HL-60/S4 treated with retinoic acid at 250 ng/mL for 4 days and 3 days (cell line): ENCODE results near the gene ELL2.

Experiments
- in situ Hi-C: fragments of 300-500 bp; cut with MboI; formaldehyde crosslinking; loops from 2 replicates; pipeline ENCODE4 v1.7.0; 2022; ENCODE audit warnings: low sequenced_read_pairs

The ELL2 gene

DNA sequence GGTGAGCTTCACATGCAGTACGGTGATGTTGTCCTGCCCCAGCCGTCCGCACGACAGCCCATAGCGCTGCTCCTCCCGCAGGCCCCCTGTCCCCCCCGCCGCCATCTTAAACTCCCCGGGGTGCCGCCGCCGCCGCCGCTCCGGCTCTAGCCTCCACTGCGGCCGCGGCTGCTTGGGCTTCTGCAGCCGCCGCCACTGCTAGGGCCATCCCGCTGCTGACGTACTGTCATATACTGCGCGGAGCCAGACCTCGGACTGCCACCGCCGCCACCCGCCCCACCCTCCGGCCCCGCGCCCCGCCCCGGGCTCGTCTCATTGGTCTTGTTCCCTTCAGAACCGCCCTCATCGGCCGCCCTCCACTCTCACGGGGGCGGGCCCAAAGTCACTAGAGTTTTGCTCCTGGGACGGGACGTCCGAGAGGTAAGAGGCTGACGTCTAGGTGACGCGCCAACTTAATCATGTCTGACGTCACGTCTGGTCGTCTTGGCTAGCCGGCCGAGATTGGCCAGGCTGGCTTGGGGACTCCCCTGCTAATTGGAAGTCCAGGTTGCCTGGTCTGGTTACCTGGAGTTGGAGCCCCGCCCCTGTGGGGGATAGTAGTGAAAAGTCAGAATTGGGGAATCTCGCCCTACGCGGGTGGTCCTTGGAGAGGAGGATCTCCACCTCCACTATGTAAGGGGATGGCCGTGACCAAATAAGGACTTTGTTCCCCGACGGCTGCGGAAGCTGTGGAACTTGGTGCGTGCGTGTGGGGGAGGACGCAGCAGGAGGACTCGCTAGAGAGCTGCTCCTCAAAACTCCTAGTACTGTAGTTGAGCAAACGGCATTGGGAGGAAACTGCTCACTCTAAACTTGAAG, at the start of gene ELL2:
TSS of gene ELL2 (minus strand) at position 235 of the 858 bp plus-strand sequence. CDS start at position 105, 130 bp downstream.
- in situ Hi-C loops, result no loop called here

DNA sequence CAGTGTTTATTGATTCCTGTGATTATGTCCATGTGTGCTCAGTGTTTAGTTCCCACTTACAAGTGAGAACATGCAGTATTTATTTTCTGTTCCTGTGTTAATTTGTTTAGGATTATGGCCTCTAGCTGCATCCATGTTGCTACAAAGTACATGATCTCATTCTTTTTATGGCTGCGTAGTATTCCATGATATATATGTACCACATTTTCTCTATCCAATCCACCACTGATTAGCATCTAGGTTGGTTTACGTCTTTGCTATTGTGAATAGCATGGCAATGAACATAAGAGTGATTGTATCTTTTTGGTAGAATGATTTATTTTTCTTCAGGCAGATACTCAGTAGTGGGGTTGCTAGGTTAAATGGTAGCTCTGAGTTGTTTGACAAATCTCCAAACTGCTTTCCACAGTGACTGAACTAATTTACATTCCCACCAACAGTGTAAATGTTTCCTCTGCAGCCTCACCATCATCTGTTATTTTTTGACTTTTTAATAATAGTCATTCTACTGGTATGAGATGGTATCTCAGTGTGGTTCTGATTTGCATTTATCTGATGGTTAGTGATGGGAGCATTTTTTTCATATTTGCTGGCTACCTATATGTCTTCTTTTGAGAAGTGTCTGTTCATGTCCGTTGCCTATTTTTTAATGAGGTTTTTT, 47.5 kb upstream of the ELL2 start:
- in situ Hi-C loops, result no loop called here

DNA sequence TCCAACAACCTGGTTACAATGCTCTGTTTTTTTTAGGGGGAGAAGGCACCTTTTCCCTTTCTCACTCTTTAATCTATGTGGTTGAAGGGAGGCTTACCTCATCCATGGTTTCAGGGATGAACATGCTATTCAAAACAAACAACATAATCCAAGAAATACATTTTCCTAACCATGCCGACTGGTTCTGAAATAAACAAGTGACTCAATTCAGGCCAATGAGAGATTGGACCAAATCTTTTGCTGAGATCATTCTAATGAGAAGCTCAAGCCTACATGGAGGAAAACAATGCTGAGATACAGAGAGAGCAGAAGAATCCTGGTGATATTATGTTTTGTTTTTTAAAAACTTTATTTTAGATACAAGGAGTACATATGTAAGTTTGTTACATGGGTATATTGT, 46.8 kb upstream of the ELL2 start:
- in situ Hi-C loops, result no loop called here

DNA sequence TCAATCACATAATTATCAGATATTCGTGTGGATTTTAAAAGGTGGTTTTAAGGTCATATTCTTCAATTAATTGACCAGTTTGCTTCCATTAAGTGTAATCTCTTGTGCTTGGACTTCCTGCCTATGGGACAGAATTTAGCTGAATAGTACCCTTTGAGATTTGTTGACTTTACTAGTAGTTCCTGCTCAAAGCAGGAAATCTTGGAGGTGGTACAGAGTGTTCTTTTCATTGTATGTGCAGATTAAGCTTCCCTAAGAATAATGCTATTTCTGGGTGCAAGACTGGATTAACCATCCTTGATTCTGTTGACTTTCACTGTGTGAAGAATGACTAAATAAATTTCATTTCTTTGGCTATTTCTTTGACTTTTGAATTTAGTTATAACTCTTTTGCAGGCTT, 45.4 kb upstream of the ELL2 start:
- in situ Hi-C loops, result no loop called here

DNA sequence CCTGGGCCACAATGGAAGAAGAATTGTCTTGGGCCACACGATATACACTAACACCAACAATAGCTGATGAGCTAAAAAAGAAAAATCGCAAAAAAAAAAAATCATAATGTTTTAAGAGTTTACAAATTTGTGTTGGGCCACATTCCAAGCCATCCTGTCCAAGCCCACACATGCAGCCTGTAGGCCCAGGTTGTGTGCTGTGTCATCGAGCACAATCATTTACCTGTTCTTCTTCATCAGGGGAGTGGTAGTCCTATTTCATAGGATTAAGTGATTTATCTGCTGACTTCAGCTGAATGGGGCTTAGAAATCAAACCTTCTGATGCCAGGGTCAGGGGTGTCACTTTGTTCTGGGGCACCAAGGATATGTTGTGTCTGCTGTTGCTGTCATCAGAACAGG, 44.6 kb upstream of the ELL2 start:
- in situ Hi-C loops, result no loop called here

DNA sequence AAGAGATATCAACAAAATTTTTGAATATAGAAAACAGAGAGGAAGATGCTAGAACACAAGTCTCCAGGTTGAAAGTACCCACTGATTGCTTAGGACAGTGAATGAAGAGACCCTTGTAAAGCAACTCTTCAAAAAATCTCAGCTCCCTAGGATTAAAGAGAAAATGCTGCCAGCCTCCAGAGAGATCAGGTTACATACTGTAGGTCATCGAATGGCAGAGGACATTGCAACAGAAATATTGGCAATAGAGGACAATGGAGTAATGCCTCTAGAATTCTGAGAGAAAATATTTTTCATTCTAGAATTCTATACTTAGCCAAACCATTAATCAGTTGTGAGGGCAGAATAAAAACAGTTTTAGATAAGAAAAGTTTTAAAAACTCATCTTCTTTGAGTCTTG, 43.1 kb upstream of the ELL2 start:
- in situ Hi-C loops, result no loop called here

DNA sequence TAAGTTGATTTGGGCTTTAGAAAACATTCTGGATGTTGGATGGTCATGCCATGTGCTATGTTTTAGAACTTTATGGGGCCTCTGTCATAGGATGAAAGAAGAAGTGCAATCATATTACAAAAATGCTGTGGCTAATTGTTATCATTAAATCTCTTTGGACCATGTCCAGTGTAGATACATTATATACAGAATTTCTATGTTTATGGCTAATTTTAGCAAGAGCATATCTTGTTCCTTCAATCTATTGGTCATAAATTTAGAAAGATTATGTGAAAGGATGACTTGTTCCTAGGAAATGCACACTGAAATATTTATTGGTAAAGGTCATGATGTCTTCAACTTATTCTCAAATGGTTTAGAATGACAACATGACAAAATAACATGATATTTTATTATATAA, 42.4 kb upstream of the ELL2 start:
- in situ Hi-C loops, result no loop called here

DNA sequence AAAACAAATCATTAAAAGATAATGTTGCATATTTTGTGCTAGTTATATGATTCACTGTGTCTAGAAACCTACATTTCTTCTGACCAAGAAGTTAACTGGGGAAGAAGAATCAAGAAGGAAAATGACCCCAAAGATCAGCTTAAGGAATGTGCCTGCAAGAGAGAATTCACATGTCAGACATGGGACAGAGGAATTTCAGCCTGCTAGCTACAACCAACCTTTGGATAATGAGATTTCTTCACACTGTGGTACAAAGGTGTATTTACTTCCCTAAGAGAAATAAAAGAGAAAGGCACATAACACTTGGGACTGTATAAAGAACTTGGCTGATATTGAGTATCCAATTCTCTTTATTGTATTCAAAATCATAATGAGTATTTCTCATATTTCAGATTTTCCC, 39.6 kb upstream of the ELL2 start:
- in situ Hi-C loops, result no loop called here

DNA sequence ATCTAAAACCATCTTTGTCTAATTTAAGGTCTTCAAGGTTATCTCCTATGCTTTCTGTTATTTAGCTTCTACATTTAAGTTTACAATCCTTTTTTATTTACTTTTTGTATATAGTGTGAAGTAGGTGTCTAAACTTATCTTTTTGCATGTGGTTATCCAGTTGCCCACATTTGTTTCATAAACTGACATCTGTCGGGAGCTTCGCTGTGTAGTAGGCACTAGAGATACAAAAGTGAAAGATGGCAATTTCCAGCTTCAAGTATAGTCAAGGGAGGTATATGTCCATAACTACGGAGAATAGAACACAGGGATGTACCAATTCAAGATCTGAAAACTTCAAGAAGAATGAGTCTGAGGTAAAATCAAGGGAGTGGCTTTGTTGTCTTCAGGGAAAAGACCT, 38.7 kb upstream of the ELL2 start:
- in situ Hi-C loops, result no loop called here

DNA sequence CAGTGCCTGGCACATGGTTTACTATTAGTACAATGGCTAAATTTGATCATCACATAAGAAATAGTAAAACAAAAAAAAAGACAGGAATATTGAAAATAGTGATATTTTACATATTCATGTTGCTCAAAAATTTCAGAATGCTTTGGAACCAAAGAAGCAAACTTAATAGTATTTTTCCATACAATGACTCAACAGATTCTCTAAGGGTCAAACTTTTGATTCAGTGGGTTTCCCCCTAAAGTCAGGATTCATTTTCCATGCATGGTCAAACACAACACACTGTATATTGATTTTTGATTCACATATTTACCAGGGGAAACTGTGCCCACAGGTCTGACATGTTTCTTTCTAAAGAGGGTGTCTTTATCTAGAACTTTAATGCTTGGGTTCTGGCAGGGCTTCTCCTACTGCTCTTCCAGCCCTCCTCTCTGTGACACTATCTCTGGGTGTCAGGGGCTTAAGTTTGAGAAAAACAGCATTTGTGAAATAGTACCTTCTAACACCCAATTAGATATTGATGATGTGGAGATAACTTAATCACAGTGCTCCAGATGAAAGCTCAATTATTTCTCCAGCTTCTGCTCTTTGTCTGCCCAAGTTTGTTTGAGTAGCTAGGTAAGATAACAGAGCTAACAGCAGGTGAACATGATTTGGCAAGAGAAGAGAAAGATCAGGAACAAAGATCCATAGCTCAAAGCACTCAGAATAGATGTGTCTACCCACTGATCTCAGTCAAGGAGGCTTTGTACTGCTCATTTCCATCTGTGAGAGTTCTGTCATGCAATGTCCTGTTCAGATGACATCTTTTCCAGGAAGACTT, 35.5 kb upstream of the ELL2 start:
- in situ Hi-C loops, result no loop called here

DNA sequence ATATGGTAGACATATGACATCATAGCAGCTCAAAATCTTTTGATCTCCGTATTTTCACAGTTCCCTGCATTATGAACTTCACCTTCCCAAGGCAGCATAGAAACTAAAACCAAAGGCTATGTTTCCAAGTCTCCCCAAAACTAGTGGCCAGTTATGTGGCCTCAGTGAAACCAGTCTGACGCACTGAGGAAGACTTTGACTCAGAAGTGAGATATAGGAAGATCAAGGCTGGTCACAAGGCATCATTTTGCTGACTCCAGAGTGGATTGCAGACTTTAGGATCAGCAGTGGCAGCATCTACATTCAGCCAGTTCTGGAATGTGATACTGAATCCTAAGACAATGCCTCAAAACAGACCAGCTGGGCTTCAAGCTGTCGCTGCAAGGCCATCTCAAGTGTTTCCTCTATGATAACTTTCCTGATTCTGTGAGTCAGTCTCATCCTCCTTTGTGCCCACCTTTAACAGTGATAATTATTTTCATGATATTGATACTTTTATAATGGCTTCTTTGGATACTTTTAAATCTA, 34.4 kb upstream of the ELL2 start:
- in situ Hi-C loops, result no loop called here

DNA sequence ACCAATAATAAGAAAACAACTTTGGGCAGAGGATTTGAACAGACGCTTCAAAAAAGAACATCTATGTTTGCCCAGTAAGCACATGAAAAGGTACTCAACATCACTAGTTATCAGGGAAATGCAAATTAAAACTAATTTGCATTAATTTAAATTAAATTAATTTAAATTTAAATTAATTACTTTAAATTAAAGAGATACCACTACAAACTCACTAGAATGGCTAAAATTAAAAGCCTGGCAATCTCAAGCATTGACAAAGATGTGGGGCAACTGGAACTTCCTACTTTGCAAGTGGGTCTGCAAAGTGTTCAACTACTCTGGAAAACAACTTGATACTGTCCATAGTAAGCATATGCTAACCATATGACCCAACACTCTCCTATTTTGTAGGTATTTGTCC, 32.1 kb upstream of the ELL2 start:
- in situ Hi-C loops, result no loop called here

DNA sequence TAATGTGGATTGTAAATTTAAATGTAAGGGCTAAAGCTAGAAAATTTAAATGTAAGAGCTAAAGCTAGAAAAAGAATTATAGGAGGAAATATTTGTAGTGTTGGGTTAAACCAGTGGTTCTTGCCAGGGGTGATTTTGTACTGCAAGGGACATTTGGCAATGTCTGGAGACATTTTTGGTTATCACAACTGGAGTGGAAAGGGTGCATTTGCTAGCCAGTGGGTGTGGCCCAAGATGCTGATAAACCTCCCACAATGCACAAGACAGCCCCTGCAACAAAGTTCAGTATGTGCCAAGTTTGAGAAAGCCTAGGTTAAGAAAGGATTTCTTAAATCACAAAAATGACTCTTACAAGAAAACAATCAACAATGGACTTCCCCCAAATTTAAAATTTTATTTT, 31.6 kb upstream of the ELL2 start:
- in situ Hi-C loops, result no loop called here

DNA sequence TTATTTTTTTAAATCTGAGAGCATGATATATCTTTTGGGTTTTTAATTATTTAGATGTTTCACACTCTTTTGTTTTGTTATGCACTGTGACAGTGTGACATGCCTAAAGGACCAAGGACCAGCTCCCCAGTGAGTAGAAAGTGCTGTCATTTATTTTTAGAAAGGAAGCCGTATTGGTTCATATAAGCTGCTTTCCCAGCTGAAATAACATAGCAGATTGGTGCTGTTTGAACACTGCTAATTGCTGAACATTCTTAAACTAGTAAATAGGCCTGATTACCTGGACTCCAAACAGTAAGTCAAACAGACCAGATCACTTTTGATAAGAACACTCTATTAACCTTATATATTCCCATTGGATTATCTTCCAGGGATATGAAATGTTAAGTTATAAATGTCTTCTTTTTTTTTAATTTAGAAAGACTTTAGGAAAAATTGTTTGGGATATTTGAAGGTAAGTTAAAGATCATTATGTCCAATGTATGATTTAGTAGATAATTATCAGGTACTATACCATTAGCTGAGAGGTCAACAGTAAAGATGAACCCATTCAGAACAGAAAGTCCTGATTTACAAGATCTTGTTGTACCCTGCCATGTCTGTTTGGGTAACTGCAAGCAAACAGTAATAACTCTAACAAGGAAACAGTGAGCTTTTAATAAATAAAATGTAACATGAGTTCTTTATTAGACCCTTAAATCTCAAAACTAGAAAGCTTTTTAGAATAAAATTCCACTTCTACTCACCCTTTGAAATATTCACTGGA, 27.8 kb upstream of the ELL2 start:
- in situ Hi-C loops, result no loop called here

DNA sequence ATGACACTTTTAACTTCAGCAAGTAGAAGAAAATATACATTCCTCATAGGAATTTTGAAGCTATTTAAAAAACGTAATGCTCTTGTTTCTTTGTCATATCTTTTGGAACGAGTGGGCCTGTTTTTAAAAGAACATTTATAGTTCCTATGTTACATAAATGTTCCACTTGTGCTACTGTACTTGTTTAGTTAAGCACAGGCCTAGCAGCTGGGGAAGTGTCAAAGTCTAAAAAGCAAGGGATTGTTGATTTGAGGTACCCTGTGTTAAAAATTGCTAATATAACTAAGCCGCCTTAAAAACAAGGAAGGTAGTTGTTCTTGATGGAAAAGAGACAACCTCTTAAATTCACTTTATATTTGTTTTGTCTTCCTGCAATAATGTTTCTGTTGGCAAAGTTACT, 27.2 kb upstream of the ELL2 start:
- in situ Hi-C loops, result no loop called here

DNA sequence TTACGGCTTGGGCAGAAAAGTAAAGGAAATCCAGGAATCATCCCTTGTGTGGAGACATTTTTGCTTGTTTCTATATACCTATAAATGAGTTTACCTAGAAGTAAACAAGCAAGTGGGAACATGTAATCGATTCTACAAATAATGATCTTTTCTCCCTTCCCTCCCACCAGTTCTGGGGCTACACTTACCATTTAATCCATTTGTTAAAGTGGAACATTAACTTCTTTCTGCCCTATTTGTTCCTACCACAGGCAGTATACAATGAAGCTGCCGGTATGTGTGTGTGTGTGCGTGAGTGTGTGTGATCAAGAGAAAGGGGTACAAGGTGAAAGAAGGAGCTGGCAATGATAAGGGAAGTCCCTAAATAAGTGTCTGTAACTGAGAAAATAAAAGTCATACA, 26.4 kb upstream of the ELL2 start:
- in situ Hi-C loops, result no loop called here

DNA sequence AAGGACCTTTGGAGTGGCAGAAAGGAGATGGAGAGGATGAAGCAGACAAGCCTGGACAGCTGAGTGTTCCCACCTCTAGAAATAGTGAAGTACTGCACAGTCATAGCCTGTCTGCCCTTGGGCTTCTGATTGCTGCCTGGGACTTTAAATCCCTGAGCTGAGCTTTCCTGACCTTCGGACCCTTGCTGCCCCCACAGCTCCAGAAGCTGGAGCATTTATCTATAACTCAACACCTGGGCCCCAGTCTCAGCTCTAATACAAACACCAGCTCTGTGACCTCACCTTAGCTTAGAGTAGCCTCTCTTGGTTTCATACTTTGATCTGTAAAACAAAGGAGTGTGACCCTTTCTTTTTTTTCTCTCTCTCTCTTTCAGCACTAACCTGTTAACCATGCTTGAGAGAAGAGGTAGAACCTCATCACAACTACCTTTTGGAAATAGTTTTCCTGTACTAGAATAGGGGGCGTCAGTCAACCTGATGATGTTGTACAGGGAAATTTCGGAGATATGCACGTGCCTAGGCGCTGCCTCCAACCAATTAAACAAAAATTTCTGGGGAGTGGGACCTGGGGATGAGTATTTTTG, 25.4 kb upstream of the ELL2 start:
- in situ Hi-C loops, result no loop called here

DNA sequence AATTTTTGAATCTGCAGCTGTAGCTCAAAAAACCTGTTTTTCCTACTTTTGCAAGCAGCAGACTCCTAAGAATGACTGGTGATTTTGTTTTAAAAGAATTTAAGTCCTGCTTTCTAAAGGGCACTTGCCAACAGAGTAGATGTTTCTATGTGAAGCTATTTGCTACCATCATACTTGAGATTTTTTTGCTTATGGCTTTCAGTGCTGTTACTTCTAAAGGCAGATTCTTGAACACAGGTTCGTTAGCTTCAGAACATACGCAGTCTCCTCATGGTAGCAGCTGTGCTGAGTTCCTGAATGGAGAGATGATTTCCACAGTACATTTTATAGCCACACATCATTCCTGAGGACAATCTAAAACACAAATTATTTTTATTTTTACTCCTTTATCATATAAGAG, 24.4 kb upstream of the ELL2 start:
- in situ Hi-C loops, result no loop called here

DNA sequence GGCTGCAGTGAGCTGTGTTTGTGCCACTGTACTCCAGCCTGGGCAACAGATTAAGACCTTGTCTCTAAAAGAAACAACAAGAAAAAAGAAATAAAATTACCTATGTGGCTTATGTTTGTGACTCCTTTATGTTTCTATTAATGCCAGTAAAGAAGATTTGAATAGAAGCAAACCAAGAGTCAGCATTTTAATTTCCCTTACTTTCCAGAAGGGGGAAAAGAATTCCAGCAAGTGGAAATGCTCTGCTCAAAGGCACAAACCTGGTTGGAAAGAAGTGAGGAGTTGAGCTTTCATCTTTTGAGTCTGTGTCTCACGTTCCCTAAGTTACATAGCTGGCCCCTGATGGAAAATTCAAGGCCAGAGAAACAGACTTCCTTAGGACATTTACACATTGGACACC, 23.6 kb upstream of the ELL2 start:
- in situ Hi-C loops, result no loop called here

DNA sequence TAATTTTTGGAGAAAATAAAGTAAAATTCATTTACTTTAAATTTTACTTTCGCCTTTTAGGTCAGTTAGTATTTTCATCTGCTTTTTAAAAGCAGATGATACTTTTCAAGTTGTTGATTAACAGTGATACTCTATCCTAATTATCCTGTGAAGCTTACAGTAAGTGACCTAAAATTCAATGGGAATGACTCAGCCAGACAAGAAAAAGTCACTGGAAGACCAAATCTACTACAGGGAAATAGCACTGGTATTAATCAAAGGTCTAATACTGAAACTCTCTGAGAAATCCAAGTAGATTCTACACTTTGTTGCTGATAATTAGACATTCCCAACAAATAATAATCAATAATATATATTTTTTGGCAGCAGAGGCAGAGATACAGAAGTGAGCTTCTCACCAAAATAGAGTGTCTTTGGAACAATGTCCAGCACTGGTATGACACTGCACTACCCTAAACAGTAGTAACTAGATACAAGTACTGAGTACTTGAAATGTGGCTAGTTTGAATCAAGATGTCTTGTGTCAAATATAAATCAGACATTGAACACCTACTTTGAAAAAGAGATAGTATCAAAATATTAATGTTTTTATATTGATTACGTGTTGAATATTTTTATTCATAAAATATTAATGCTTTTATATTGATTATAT, 22.8 kb upstream of the ELL2 start:
- in situ Hi-C loops, result no loop called here
